CD8-positive, alpha-beta memory T cell (primary cell): ENCODE data around the gene MACC1. TPM values are rescaled to one million over a fixed set of nuclear protein-coding genes. Genes with fewer than 3 reads are reported as not detected.

Experiments
- CTCF ChIA-PET: fragments of 350-600 bp; sonication (Branson Sonifier 250); formaldehyde crosslinking; loops from one replicate; lab custom pipeline; 2021; ENCODE audit warnings: antibody characterized with exemption; lab: Charles Lee
- POLR2A ChIA-PET: fragments of 350-600 bp; sonication (Branson Sonifier 250); formaldehyde crosslinking; loops from one replicate; lab custom pipeline; 2021; ENCODE audit warnings: antibody characterized with exemption; lab: Charles Lee
- DNase-seq, 5 donors: peaks; one replicate each; pipeline versions ENCODE4 v3.0.0 to v3.0.0-alpha.2; 2020 to 2022; ENCODE audit warnings: mixed read lengths in 1 of 5
- H3K27ac ChIP-seq: one replicate; pipeline ENCODE4 v1.7.0; 2013; ENCODE audit warnings: low read depth, mild to moderate bottlenecking, low read length, moderate library complexity
- H3K27me3 ChIP-seq: 2 replicates; pipeline ENCODE4 v1.7.0; 2013; ENCODE audit warnings: low read length, mild to moderate bottlenecking; ENCODE audit not compliant: insufficient read depth, poor library complexity, severe bottlenecking
- H3K36me3 ChIP-seq: 2 replicates; pipeline ENCODE4 v1.7.0; 2013; ENCODE audit warnings: mild to moderate bottlenecking, low read length, moderate library complexity; ENCODE audit not compliant: insufficient read depth
- H3K4me1 ChIP-seq: 2 replicates; pipeline ENCODE4 v1.7.0; 2013; ENCODE audit warnings: mild to moderate bottlenecking, low read length, moderate library complexity; ENCODE audit not compliant: insufficient read depth
- H3K4me3 ChIP-seq: 2 replicates; pipeline ENCODE4 v1.7.0; 2013; ENCODE audit warnings: mild to moderate bottlenecking, low read length
- H3K9me3 ChIP-seq: 2 replicates; pipeline ENCODE4 v1.7.0; 2013; ENCODE audit warnings: mild to moderate bottlenecking, low read length
- H3K27ac Mint-ChIP-seq, 8 donors: one replicate each; pipeline ENCODE4 v1.8.0; 2020 to 2021; ENCODE audit warnings: mixed read lengths in 8 of 8, mild to moderate bottlenecking in 6 of 8, inconsistent platforms in 3 of 8, moderate library complexity in 3 of 8
- H3K27me3 Mint-ChIP-seq, 2 donors: one replicate each; pipeline ENCODE4 v1.8.0; 2020 to 2021; ENCODE audit warnings: mixed read lengths in 2 of 2, mild to moderate bottlenecking in 1 of 2, moderate library complexity in 1 of 2
- H3K36me3 Mint-ChIP-seq, 3 donors: one replicate each; pipeline ENCODE4 v1.8.0; 2020 to 2021; ENCODE audit warnings: mixed read lengths in 3 of 3, inconsistent platforms in 1 of 3, mild to moderate bottlenecking in 1 of 3
- H3K4me1 Mint-ChIP-seq, 3 donors: one replicate each; pipeline ENCODE4 v1.8.0; 2020 to 2021; ENCODE audit warnings: mixed read lengths in 3 of 3, inconsistent platforms in 1 of 3, mild to moderate bottlenecking in 1 of 3
- H3K4me3 Mint-ChIP-seq, 7 donors: one replicate each; pipeline ENCODE4 v1.8.0; 2020 to 2021; ENCODE audit warnings: mixed read lengths in 7 of 7, mild to moderate bottlenecking in 6 of 7, moderate library complexity in 4 of 7, inconsistent platforms in 2 of 7
- H3K9me3 Mint-ChIP-seq, 5 donors: one replicate each; pipeline ENCODE4 v1.8.0; 2020 to 2022; ENCODE audit warnings: mixed read lengths in 5 of 5, mild to moderate bottlenecking in 3 of 5, moderate library complexity in 2 of 5, inconsistent platforms in 1 of 5
- polyA plus RNA-seq: library from polyadenylated mRNA; unstranded; fragments of 300-500 nt; fragmentation: Illumina TruSeq; gene quantifications from one replicate; pipeline ENCODE4 v1.2.3, GENCODE V29; 2021
- total RNA-seq, 2 experiments: library from RNA; stranded (reverse); gene quantifications; one replicate each; pipeline ENCODE4 v1.2.3, GENCODE V29; 2021

Gene MACC1
- total and polyA plus RNA-seq, 3 experiments from 2014 or later, result 0.08 to 0.86 (median 0.37) TPM

GRCh38 chr7:20244334-20245120 lies 27.3 kb upstream of the MACC1 start:
- Mint-ChIP-seq H3K4me1 (no peaks in the 10 kb centered on the region), H3K27ac (no peak overlapping the region), H3K9me3 (peaks cover 0 to 5% (median 0%) of the 10 kb centered on the region in 5 donors), H3K36me3 (no peaks in the 10 kb centered on the region), H3K4me3 (no peak overlapping the region), H3K27me3 (peaks cover 0 to 2% of the 10 kb centered on the region in 2 donors)
- ChIA-PET CTCF (no interaction called here), POLR2A (no interaction called here)
- Histone ChIP-seq H3K36me3 (no peaks in the 10 kb centered on the region), H3K27me3 (no peaks in the 10 kb centered on the region), H3K27ac (no peak overlapping the region), H3K4me3 (no peak overlapping the region), H3K4me1 (no peaks in the 10 kb centered on the region), H3K9me3 (no peaks in the 10 kb centered on the region)
- no peak for DNase-seq

- ChIA-PET CTCF (no interaction called here), POLR2A (no interaction called here)
- H3K4me1 ChIP-seq, result no peaks in the 10 kb centered on the region
- no peak overlapping the region for H3K4me3 ChIP-seq
- H3K9me3 ChIP-seq, result no peaks in the 10 kb centered on the region
- peaks cover 0 to 5% (median 0%) of the 10 kb centered on the region in 5 donors for H3K9me3 Mint-ChIP-seq
- no peak overlapping the region for H3K27ac ChIP-seq
- peaks cover 2 to 6% (median 5%) of the 10 kb centered on the region in 3 donors for H3K4me1 Mint-ChIP-seq
- H3K4me3 Mint-ChIP-seq, result no peak overlapping the region
- DNase-seq, result no peak
- H3K36me3 ChIP-seq, result no peaks in the 10 kb centered on the region
- no peaks in the 10 kb centered on the region for H3K36me3 Mint-ChIP-seq
- no peak overlapping the region for H3K27ac Mint-ChIP-seq
- peaks cover 0 to 2% of the 10 kb centered on the region in 2 donors for H3K27me3 Mint-ChIP-seq
- no peaks in the 10 kb centered on the region for H3K27me3 ChIP-seq
Measured at GRCh38 chr7:20241911-20242261, 24.7 kb upstream of the MACC1 start.

- Histone ChIP-seq H3K27me3 (no peaks in the 10 kb centered on the region), H3K27ac (no peak overlapping the region), H3K36me3 (no peaks in the 10 kb centered on the region), H3K4me1 (no peaks in the 10 kb centered on the region), H3K9me3 (no peaks in the 10 kb centered on the region), H3K4me3 (no peak overlapping the region)
- ChIA-PET CTCF (no interaction called here), POLR2A (no interaction called here)
- no peak for DNase-seq
- peaks cover 2 to 6% (median 5%) of the 10 kb centered on the region in 3 donors for H3K4me1 Mint-ChIP-seq
- H3K36me3 Mint-ChIP-seq, result no peaks in the 10 kb centered on the region
- H3K27ac Mint-ChIP-seq, result no peak overlapping the region
- peaks cover 0 to 5% (median 0%) of the 10 kb centered on the region in 5 donors for H3K9me3 Mint-ChIP-seq
- H3K4me3 Mint-ChIP-seq, result no peak overlapping the region
- H3K27me3 Mint-ChIP-seq, result peaks cover 0 to 4% of the 10 kb centered on the region in 2 donors
Measured at GRCh38 chr7:20241194-20241910, 24.2 kb upstream of the MACC1 start.

- no peak overlapping the region for H3K27ac Mint-ChIP-seq
- no peak overlapping the region for H3K4me3 ChIP-seq
- H3K9me3 ChIP-seq, result no peaks in the 10 kb centered on the region
- H3K9me3 Mint-ChIP-seq, result no peaks in the 10 kb centered on the region
- H3K27me3 Mint-ChIP-seq, result peaks cover 0 to 2% of the 10 kb centered on the region in 2 donors
- DNase-seq, result no peak
- H3K27ac ChIP-seq, result no peak overlapping the region
- no peaks in the 10 kb centered on the region for H3K36me3 Mint-ChIP-seq
- POLR2A ChIA-PET, result no interaction called here
- H3K4me1 Mint-ChIP-seq, result peaks cover 2 to 6% (median 5%) of the 10 kb centered on the region in 3 donors
- H3K36me3 ChIP-seq, result no peaks in the 10 kb centered on the region
- H3K4me3 Mint-ChIP-seq, result peak overlapping the region in 1 of 7 donors; percentile 38
- CTCF ChIA-PET, result no interaction called here
- no peaks in the 10 kb centered on the region for H3K27me3 ChIP-seq
- no peaks in the 10 kb centered on the region for H3K4me1 ChIP-seq
Measured at GRCh38 chr7:20240080-20240926, 23.1 kb upstream of the MACC1 start.

GRCh38 chr7:20238754-20239324 lies 21.7 kb upstream of the MACC1 start:
- Mint-ChIP-seq H3K4me3 (peak overlapping the region in 4 of 7 donors; percentile 39 to 65 (median 52)), H3K4me1 (peaks cover 2 to 6% (median 5%) of the 10 kb centered on the region in 3 donors), H3K9me3 (no peaks in the 10 kb centered on the region), H3K36me3 (no peaks in the 10 kb centered on the region), H3K27ac (no peak overlapping the region), H3K27me3 (peaks cover 0 to 2% of the 10 kb centered on the region in 2 donors)
- ChIA-PET POLR2A (no interaction called here), CTCF (no interaction called here)
- H3K4me1 ChIP-seq, result no peaks in the 10 kb centered on the region
- H3K27ac ChIP-seq, result no peak overlapping the region
- DNase-seq, result no peak
- H3K9me3 ChIP-seq, result no peaks in the 10 kb centered on the region
- H3K36me3 ChIP-seq, result no peaks in the 10 kb centered on the region
- no peaks in the 10 kb centered on the region for H3K27me3 ChIP-seq
- H3K4me3 ChIP-seq, result no peak overlapping the region

GRCh38 chr7:20238194-20238753 lies 21.1 kb upstream of the MACC1 start:
- ChIA-PET CTCF (no interaction called here), POLR2A (no interaction called here)
- Mint-ChIP-seq H3K4me1 (peaks cover 2 to 6% (median 5%) of the 10 kb centered on the region in 3 donors), H3K9me3 (no peaks in the 10 kb centered on the region), H3K36me3 (no peaks in the 10 kb centered on the region), H3K27ac (no peak overlapping the region), H3K27me3 (peaks cover 0 to 2% of the 10 kb centered on the region in 2 donors), H3K4me3 (peak overlapping the region in 4 of 7 donors; percentile 39 to 65 (median 52))
- H3K27ac ChIP-seq, result no peak overlapping the region
- H3K4me3 ChIP-seq, result no peak overlapping the region
- no peaks in the 10 kb centered on the region for H3K36me3 ChIP-seq
- no peaks in the 10 kb centered on the region for H3K9me3 ChIP-seq
- no peaks in the 10 kb centered on the region for H3K4me1 ChIP-seq
- no peak for DNase-seq
- no peaks in the 10 kb centered on the region for H3K27me3 ChIP-seq

- Histone ChIP-seq H3K27ac (no peak overlapping the region), H3K4me3 (no peak overlapping the region), H3K36me3 (no peaks in the 10 kb centered on the region), H3K27me3 (no peaks in the 10 kb centered on the region), H3K9me3 (no peaks in the 10 kb centered on the region), H3K4me1 (no peaks in the 10 kb centered on the region)
- ChIA-PET CTCF (no interaction called here), POLR2A (no interaction called here)
- no peaks in the 10 kb centered on the region for H3K36me3 Mint-ChIP-seq
- no peak for DNase-seq
- no peak overlapping the region for H3K4me3 Mint-ChIP-seq
- peaks cover 0 to 2% of the 10 kb centered on the region in 2 donors for H3K27me3 Mint-ChIP-seq
- H3K27ac Mint-ChIP-seq, result no peak overlapping the region
- H3K4me1 Mint-ChIP-seq, result peaks cover 2 to 6% (median 5%) of the 10 kb centered on the region in 3 donors
- no peaks in the 10 kb centered on the region for H3K9me3 Mint-ChIP-seq
Measured at GRCh38 chr7:20237464-20238193, 20.4 kb upstream of the MACC1 start.
